ENCODE measurements around the gene PSMD8.

The PSMD8 gene

GRCh38 chr19:38352611-38353010 lies 21.8 kb upstream of the PSMD8 start:
- in situ Hi-C loops (cut with MboI; ENCODE audit: low pct_unique_long_range_greater_than_20kb, low sequenced_read_pairs, unreplicated experiment): no loop called here
- DNase-seq (ENCODE audit: low spot score): no peak
- TF ChIP-seq CTCF (IDR thresholded peaks at IDR 0.05; ENCODE audit: extremely low read depth, insufficient read depth, missing control alignments): no peak

GRCh38 chr19:38355728-38356725 lies 18.3 kb upstream of the PSMD8 start:
- TF ChIP-seq CTCF (IDR thresholded peaks at IDR 0.05; ENCODE audit: extremely low read depth, insufficient read depth, missing control alignments): no peak
- no peak for DNase-seq (ENCODE audit: low spot score)
- in situ Hi-C loops (cut with MboI; ENCODE audit: low pct_unique_long_range_greater_than_20kb, low sequenced_read_pairs, unreplicated experiment): no loop called here

GRCh38 chr19:38358071-38358470 lies 16.3 kb upstream of the PSMD8 start:
- DNase-seq (ENCODE audit: low spot score): no peak
- in situ Hi-C loops (cut with MboI; ENCODE audit: low pct_unique_long_range_greater_than_20kb, low sequenced_read_pairs, unreplicated experiment): no loop called here
- TF ChIP-seq CTCF (IDR thresholded peaks at IDR 0.05; ENCODE audit: extremely low read depth, insufficient read depth, missing control alignments): no peak

GRCh38 chr19:38359242-38360021 lies 14.9 kb upstream of the PSMD8 start:
- no peak for TF ChIP-seq CTCF (IDR thresholded peaks at IDR 0.05; ENCODE audit: extremely low read depth, insufficient read depth, missing control alignments)
- no peak for DNase-seq (ENCODE audit: low spot score)
- in situ Hi-C loops (cut with MboI; ENCODE audit: low pct_unique_long_range_greater_than_20kb, low sequenced_read_pairs, unreplicated experiment): no loop called here

GRCh38 chr19:38360351-38360750 lies 14.0 kb upstream of the PSMD8 start:
- DNase-seq (ENCODE audit: low spot score): no peak
- no peak for TF ChIP-seq CTCF (IDR thresholded peaks at IDR 0.05; ENCODE audit: extremely low read depth, insufficient read depth, missing control alignments)
- in situ Hi-C loops (cut with MboI; ENCODE audit: low pct_unique_long_range_greater_than_20kb, low sequenced_read_pairs, unreplicated experiment): no loop called here

GRCh38 chr19:38360839-38361631 lies 13.3 kb upstream of the PSMD8 start:
- in situ Hi-C loops (cut with MboI; ENCODE audit: low pct_unique_long_range_greater_than_20kb, low sequenced_read_pairs, unreplicated experiment): no loop called here
- DNase-seq (ENCODE audit: low spot score): no peak
- no peak for TF ChIP-seq CTCF (IDR thresholded peaks at IDR 0.05; ENCODE audit: extremely low read depth, insufficient read depth, missing control alignments)
